HG02642 (cell line): ENCODE data around the gene NSL1.
"Not testable (repeated sequence)": the region's sequence is repeated elsewhere in the genome, so short reads cannot be mapped to it uniquely, and the experiment has no call there.

ENCODE experiments used
- ATAC-seq: cut with Tn5 transposase; IDR thresholded peaks from one replicate; pipeline ENCODE4 v1.9.1; 2021; ENCODE audit warnings: mild to moderate bottlenecking; ENCODE audit not compliant: unreplicated experiment, poor library complexity

NSL1 gene

DNA sequence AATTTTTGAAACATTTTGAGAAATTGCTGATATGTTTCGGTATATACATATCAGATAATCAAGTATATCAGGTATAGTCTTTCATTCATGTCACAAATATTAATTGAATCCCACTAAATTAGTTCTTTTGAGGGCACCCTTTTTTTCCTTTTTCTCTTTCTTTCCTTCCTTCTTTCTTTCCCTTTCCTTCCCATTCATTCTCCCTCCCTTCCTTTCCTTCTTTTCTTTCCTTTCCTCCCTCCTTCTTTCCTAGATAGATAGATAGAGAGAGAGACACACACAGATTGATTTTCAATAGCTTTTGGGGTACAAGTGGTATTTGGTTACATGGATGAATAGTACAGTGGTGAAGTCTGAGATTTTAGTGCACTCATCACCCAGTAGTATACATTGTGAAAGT is 5.7 kb downstream of the NSL1 start:
- ATAC-seq: no peak

- no peak for ATAC-seq
Measured at GRCh38 chr1:212783976-212784375, 7.6 kb downstream of the NSL1 start.

GRCh38 chr1:212782422-212783154 is 9.0 kb downstream of the NSL1 start:
- no peak for ATAC-seq

DNA sequence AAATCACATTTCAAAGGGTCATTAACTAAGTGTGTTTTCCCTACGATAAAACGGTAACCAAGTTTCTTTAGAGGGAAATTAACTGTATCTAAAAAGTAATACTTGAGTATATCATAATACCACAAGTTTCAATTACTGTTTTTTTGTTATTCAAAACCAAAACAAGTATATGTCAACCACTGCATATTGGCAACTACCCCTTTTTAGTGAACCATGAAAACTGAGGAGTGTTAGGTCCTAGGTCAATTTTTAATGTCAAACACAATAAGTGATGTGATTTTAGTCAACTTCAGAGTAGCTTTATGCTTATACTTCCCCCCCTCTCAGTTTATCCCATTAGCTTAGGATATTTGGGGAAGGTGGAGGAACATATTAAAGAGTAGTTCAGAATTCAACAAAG is 10.4 kb downstream of the NSL1 start:
- no peak for ATAC-seq

DNA sequence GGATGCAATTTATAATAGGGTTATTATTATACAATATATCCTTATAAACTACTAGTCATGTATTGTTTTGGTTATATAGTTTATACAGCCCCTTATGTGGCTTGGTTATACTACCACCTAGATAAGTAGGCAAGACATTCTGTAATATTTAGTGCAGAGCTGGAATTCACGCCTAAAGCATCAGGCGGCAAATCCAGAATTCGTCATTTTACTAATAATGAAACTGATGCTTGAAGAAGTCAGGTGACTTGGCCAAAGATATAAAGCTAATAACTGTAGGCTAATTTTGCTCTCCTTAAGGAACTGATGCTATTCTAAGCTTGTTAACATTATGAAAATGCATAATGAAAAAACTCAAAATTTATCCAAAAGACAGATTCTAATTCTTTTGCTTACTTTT is 10.8 kb downstream of the NSL1 start:
- no peak for ATAC-seq

DNA sequence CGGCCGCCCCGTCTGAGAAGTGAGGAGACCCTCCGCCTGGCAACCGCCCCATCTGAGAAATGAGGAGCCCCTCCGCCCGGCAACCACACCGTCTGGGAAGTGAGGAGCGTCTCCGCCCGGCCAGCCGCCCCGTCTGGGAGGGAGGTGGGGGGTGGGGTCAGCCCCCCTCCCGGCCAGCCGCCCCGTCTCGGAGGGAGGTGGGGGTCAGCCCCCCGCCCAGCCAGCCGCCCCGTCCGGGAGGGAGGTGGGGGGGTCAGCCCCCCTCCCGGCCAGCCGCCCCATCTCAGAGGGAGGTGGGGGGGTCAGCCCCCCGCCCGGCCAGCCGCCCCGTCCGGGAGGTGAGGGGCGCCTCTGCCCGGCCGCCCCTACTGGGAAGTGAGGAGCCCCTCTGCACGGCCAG is 12.5 kb downstream of the NSL1 start:
- ATAC-seq: not testable (repeated sequence)

DNA sequence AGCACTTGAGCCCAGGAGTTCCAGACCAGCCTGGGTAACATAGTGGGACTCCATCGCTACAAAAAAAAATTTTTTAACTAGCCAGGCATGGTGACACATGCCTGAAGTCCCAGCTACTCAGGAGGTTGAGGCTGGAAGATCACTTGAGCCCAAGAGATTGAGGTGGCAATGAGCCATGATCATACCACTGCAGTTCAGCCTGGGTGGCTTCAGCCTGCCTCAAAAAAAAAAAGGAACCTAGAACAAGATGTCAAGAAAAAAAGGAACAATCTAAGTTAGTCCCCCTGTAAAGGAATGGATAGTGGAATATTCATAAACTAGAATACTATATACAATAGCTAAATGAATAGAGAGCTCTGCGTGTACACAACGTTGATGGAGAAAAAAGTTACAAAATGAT is 14.4 kb downstream of the NSL1 start:
- ATAC-seq: no peak

DNA sequence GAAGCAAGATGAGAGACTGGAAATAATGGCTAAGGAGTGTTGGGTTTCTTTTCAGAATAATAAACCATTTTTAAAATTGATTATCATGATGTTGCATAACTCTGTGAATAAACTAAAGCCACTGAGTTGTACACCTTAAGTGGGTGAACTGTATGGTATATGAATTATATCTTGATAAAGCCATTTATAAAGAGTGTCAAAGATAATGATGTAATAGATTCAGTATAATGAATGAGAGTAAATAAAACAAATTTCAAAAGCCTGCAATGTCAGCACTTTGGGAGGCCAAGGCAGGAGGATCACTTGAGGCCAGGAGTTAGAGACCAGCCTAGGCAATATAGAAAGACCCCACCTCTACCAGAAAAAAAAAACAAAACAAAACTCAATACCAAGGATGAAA is 16.3 kb downstream of the NSL1 start:
- ATAC-seq: no peak

DNA sequence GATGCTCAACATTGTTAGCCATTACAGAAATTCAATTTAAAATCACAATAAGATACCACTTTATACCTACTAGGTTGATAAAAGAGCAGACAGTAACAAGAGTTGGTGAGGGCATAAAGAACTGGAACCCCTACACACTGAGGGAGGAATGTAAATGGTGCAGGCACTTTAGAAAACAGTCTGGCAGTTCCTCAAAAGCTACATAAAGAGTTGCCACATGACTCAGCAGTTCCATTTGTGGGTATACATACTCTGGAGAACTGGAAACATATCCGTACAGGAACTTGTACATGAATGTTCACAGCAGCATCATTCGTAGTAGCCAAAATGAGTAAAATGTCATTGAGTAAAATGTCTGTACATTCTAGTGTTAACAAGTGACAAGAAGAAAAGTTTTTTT is 17.0 kb downstream of the NSL1 start:
- no peak for ATAC-seq

DNA sequence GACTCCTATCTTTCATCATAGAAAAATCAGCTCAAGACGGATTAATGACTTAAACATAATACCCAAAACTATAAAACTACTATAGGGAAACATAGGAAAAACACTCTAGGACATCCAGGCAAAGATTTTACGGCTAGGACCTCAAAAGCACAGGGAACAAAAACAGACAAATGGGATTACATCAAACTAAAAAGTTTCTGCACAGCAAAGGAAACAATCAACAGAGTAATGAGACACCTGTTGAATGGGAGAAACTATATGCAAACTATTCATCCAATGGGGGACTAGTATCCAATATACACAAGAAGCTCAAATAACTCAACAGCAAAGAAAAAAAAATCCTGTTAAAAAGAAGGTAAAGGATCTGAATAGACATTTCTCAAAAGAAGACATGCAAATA is 18.6 kb downstream of the NSL1 start:
- no peak for ATAC-seq

DNA sequence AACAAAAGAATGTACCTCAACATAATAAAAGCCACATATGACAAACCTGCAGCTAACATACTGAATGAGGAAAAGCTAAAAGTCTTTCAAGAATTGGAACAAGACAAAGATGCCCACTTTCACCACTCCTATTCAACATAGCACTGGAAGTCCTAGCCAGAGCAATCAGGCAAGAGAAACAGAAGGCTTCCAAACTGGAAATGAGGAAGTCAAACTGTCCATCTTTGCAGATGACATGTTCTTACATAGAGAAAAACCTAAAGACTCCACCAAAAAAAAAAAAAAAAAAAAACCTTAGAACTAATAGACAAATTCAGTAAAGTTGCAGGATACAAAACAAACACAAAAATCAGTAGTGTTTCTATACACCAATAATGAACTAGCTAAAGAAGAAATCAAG is 20.2 kb downstream of the NSL1 start:
- no peak for ATAC-seq

GRCh38 chr1:212769459-212770167 is 22.0 kb downstream of the NSL1 start:
- ATAC-seq: no peak

DNA sequence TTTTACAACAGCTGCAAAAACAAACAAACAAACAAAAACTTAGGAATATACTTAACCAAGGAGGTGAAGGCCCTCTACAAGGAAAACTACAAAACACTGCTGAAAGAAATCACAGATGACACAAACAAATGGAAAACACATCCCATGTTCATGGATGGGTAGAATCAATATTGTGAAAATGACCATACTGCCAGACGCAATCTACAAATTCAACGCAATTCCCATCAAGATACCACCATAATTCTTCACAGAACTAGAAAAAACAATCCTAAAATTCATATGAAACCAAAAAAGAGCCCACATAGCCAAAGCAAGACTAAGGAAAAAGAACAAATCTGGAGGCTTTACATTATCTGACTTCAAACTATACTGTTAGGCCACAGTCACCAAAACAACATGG is 24.8 kb downstream of the NSL1 start:
- ATAC-seq: not testable (repeated sequence)

DNA sequence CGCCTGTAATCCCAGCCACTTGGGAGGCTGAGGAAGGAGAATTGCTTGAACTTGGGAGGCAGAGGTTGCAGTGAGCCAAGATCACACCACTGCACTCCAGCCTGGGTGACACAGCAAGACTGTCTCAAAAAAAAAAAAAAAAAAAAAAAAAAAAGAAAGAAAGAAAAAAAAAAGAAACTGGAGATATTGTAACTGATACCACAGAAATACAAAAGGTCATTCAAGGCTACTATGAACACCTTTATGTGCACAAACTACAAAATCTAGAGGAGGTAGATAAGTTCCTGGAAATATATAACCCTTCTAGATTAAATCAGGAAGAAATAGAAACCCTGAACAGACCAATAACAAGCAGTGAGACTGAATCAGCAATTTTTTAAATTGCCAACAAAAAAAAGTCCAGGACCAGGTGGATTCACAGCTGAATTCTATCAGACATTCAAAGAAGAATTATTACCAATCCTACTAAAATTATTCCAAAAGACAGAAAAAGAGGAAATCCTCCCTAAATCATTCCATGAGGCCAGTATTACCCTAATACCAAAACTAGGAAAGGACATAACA is 26.8 kb downstream of the NSL1 start:
- not testable (repeated sequence) for ATAC-seq

DNA sequence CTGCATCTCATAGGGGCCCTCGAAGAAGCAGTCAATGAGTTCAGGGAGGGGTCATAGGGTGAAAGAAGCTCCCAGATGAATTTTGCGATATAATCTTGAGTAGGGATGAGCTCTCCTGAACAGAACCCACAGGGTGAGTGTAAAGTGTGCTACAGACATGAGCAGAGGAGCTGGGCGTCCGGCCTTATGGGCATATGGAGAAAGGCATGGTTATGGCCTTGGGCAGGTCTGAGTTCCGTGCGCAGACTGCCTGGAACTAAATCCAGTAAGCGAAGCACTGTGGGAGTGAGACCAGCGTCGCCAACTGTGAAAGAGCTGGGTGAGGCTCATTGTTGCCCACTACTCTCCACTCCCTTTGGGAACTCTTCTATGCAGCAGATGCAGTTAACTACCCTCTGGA is 28.7 kb downstream of the NSL1 start:
- no peak for ATAC-seq

DNA sequence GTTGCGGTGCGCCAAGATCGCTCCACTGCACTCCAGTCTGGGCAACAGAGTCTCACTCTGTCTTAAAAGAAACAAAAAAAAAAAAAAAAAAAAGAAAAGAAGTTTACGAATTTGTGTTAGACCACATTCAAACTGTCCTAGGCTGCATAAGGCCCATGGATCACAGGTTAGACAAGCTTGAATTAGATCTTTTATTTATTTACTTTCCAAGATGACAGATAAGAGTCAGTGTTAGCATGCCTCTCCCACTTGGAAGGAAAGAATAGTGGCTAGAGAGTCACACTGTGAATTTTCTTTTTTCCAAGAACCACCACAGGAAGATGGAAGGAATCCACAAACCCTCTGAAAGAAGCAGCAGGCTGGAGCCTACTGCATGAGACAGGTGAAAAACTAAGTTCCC is 29.3 kb downstream of the NSL1 start:
- no peak for ATAC-seq

GRCh38 chr1:212760126-212760823 is 31.3 kb downstream of the NSL1 start:
- ATAC-seq: peak; percentile 57

DNA sequence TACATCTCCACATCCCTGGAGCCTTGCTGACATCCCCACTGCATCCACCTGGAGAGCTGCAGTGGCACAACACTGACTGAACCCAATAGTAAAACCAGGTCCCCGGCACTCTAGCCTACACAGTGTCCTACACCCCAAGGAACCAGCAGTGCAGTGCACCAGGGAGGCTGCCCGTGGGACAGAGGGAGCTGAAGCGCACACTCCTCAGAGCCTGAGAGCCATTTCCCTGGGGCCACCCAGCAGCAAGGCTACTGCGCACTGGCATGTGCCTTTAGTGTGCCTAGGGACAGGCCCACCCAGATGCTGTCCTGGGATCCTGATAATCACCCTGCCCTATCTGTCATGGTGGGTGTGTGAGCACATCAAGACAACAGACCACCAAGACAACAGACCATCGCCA is 31.9 kb downstream of the NSL1 start:
- ATAC-seq: peak; percentile 5

DNA sequence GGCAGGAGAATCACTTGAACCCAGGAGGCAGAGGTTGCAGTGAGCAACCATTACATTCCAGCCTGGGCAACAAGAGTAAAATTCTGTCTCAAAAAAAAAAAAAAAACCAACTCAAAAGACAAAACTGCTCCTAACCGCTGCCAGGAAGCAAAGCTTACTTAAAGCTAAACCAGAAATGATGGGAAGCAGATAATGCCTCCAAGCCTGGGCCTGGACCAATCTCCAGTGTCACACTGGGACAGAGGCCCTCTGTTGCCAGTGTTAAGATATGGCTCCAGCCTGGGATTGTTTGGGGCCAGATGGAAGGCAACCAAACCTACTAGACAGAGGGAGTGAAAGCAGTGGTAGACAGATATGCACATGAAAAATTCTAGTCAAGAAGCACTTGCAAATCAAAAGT is 36.9 kb downstream of the NSL1 start:
- no peak for ATAC-seq

DNA sequence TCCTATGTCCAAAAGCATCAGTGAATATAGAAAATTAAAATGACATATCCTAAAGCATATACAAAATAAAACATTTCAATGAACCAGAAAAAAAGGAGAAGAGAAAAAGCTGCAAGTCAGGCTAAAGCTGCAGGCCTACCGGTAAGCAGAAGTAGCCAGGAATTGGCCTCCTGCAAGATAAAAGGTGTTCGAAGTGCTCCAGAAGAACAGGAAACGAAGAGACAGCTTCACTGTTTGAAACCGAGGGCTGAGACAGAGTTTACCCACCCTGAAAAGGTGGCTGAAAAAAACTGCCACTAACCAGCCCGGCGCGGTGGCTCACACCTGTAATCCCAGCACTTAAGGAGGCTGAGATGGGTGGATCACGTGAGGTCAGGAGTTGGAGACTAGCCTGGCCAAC is 37.4 kb downstream of the NSL1 start:
- ATAC-seq: no peak

DNA sequence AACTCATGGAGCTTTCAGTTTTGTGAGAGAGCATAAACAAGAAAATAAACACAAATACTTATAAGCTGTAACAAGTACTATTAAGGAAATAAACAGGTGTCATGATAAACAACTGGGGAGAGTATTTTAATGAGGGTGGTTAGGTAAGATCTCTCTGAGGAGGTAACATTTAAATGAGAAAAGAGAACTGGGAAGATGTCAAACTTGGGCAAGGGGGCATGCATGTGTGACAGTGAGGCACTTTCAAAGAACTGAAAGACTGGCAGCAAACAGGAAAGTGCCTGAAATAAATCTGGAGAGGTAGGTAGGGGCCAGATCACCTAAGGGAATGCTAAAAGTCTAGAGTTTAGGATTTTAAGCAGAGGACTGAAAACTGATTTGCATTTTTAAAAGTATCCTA is 37.8 kb downstream of the NSL1 start:
- no peak for ATAC-seq
